Transverse colon (tissue), 4 donors: ENCODE data around the gene AZU1.

Experiments
- CTCF ChIP-seq, 5 experiments: fragments of 200-600 bp in 3 of 5; fragments of 450-650 bp in 2 of 5; sonication (generic) in 3 of 5; IDR thresholded peaks; 1 replicate in 2 of 5; 2 replicates in 3 of 5; pipeline ENCODE4 v1.5.1; 2016 to 2017; ENCODE audit warnings: antibody characterized with exemption in 5 of 5, inconsistent platforms in 3 of 5, mild to moderate bottlenecking in 2 of 5, moderate library complexity in 1 of 5
- POLR2AphosphoS5 ChIP-seq, 3 donors: sonication (generic); formaldehyde crosslinking; IDR thresholded peaks; one replicate each; pipeline ENCODE4 v1.6.1; 2016; ENCODE audit warnings: antibody characterized with exemption in 3 of 3

DNA sequence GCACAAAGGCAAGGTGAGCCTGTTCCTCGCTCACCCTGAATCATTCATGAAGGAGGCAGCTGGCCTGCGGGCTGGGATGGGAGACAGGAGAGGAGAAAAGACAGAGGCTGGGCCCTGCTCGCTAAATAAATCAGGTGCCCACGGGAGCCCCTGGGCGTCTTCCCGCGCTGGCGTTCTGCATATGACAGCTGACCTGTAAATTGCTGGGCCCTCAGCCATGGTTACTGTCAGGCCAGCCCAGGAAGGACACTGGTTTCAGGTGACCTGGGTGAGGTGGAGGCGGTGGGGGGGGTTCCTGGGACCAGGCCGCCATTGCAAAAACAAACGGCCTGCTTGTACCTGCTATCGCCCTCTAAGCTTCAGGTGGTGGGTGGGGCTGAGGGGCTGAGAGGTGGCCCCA lies 33.8 kb upstream of the AZU1 start:
- TF ChIP-seq CTCF (IDR thresholded peaks at IDR 0.05) (no peak), POLR2AphosphoS5 (IDR thresholded peaks at IDR 0.05) (no peak)
